ENCODE results near the gene ZBTB42. TPM values are rescaled to one million over a fixed set of nuclear protein-coding genes. Genes with fewer than 3 reads are reported as not detected.
A peak's percentile ranks its signal among the peaks of the same experiment; 100 is the strongest.

The ZBTB42 gene
- total RNA-seq, 6 donors from 2014 or later: 13.9 to 24.8 (median 20.9) TPM

GRCh38 chr14:104772707-104773504 lies 28.0 kb upstream of the ZBTB42 start:
- Histone ChIP-seq H3K27ac (no peak overlapping the region), H3K9me3 (peaks cover 0 to 5% (median 0%) of the 10 kb centered on the region in 4 donors), H3K4me3 (no peak overlapping the region)

GRCh38 chr14:104773505-104774452 lies 27.1 kb upstream of the ZBTB42 start:
- TF ChIP-seq CTCF (IDR thresholded peaks at IDR 0.05) (peak in 1 of 6 experiments; percentile 6), POLR2A (IDR thresholded peaks at IDR 0.05) (no peak)
- Histone ChIP-seq H3K9me3 (peaks cover 0 to 5% (median 0%) of the 10 kb centered on the region in 4 donors), H3K4me1 (peaks cover 7 to 19% (median 14%) of the 10 kb centered on the region in 4 donors), H3K36me3 (peaks cover 0 to 83% (median 64%) of the 10 kb centered on the region in 4 donors), H3K27ac (peak overlapping the region in 1 of 4 donors; percentile 62), H3K4me3 (no peak overlapping the region), H3K27me3 (no peaks in the 10 kb centered on the region)
- peak in 1 of 2 donors; percentile 80 for DNase-seq
- 88% methylated on average over 29 to 45 of the region's 46 CpGs for WGBS, 2 donors
- peak in 1 of 2 donors; percentile 0 for ATAC-seq (ENCODE audit: low FRiP score in 2 of 2)

More at GRCh38 chr14:104772707-104773504, 28.0 kb upstream of the ZBTB42 start:
- ATAC-seq (ENCODE audit: low FRiP score in 2 of 2) (no peak), DNase-seq (peak in 1 of 2 donors; percentile 83)
- peaks cover 10 to 27% (median 20%) of the 10 kb centered on the region in 4 donors for H3K4me1 ChIP-seq
- no peaks in the 10 kb centered on the region for H3K27me3 ChIP-seq
- TF ChIP-seq CTCF (IDR thresholded peaks at IDR 0.05) (no peak), POLR2AphosphoS5 (IDR thresholded peaks at IDR 0.05) (no peak), EP300 (IDR thresholded peaks at IDR 0.05) (no peak), POLR2A (IDR thresholded peaks at IDR 0.05) (no peak)
- peaks cover 0 to 77% (median 64%) of the 10 kb centered on the region in 4 donors for H3K36me3 ChIP-seq
- WGBS, 2 donors: 86 to 94% methylated on average over 10 to 36 of the region's 38 CpGs

GRCh38 chr14:104774453-104775072 lies 26.3 kb upstream of the ZBTB42 start:
- Histone ChIP-seq H3K4me1 (peaks cover 3 to 17% (median 11%) of the 10 kb centered on the region in 4 donors), H3K27me3 (no peaks in the 10 kb centered on the region), H3K4me3 (no peak overlapping the region), H3K36me3 (peaks cover 0 to 90% (median 63%) of the 10 kb centered on the region in 4 donors), H3K9me3 (peaks cover 0 to 5% (median 0%) of the 10 kb centered on the region in 4 donors), H3K27ac (peak overlapping the region in 2 of 4 donors; percentile 36 to 62)
- ATAC-seq (ENCODE audit: low FRiP score in 2 of 2) (peak in 1 of 2 donors; percentile 62), DNase-seq (peak; percentile 76 to 80)
- WGBS, 2 donors: 81 to 85% methylated on average over 5 to 18 of the region's 20 CpGs
- TF ChIP-seq POLR2AphosphoS5 (IDR thresholded peaks at IDR 0.05) (no peak), POLR2A (IDR thresholded peaks at IDR 0.05) (no peak), CTCF (IDR thresholded peaks at IDR 0.05) (no peak), EP300 (IDR thresholded peaks at IDR 0.05) (no peak)

GRCh38 chr14:104775073-104775489 lies 25.8 kb upstream of the ZBTB42 start:
- peak in 1 of 2 donors; percentile 75 for DNase-seq
- peak overlapping the region in 2 of 4 donors; percentile 36 to 62 for H3K27ac ChIP-seq
- WGBS, 2 donors: 88 to 93% methylated on average over 7 to 13 of the region's 13 CpGs
- H3K9me3 ChIP-seq: peaks cover 0 to 5% (median 0%) of the 10 kb centered on the region in 4 donors
- peaks cover 3 to 17% (median 11%) of the 10 kb centered on the region in 4 donors for H3K4me1 ChIP-seq
- ATAC-seq (ENCODE audit: low FRiP score in 2 of 2): no peak
- H3K27me3 ChIP-seq: no peaks in the 10 kb centered on the region
- TF ChIP-seq CTCF (IDR thresholded peaks at IDR 0.05): no peak
- TF ChIP-seq POLR2A (IDR thresholded peaks at IDR 0.05): no peak
- no peak for TF ChIP-seq POLR2AphosphoS5 (IDR thresholded peaks at IDR 0.05)
- no peak for TF ChIP-seq EP300 (IDR thresholded peaks at IDR 0.05)
- no peak overlapping the region for H3K4me3 ChIP-seq
- peaks cover 0 to 91% (median 64%) of the 10 kb centered on the region in 4 donors for H3K36me3 ChIP-seq
